ENCODE results near the gene YIPF2.
A peak's percentile ranks its signal among the peaks of the same experiment; 100 is the strongest.

YIPF2 gene

GRCh38 chr19:10936661-10937084 lies 8.2 kb upstream of the YIPF2 start:
- peak in 1 of 2 experiments; percentile 33 for DNase-seq

DNA sequence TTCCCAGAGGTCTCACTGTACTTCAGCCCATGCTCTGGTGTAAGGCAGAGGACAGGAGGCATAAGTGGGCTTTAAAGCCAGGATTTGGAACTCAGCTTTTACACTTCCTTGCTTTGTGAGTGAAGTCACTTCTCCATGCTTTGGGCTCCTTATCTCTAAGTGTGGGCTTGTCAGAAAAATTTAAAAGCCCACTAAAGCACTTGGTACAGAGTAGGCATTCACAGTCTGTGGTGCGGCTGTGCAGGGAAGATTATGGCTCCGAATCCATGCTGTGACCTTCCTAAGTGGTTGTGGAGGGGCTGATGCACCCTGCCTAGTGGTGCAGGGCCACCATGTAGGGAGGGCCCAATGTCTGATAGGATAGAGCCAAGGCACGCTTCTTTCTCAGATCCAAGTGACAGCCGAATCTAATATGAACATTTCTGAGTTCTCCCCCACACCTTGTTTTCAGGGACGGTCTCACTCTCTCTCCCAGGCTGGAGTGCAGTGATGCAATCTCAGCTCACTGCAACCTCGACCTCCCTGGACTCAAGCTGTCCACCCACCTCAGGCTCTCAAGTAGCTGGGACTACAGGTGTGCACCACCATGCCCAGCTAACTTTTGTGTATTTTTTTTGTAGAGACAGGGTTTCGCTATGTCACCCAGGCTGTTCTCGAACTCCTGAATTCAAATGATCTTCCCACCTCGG lies 7.1 kb upstream of the YIPF2 start:
- no peak for DNase-seq

- DNase-seq: no peak
Measured at GRCh38 chr19:10929402-10929794, 959 bp upstream of the YIPF2 start.

DNA sequence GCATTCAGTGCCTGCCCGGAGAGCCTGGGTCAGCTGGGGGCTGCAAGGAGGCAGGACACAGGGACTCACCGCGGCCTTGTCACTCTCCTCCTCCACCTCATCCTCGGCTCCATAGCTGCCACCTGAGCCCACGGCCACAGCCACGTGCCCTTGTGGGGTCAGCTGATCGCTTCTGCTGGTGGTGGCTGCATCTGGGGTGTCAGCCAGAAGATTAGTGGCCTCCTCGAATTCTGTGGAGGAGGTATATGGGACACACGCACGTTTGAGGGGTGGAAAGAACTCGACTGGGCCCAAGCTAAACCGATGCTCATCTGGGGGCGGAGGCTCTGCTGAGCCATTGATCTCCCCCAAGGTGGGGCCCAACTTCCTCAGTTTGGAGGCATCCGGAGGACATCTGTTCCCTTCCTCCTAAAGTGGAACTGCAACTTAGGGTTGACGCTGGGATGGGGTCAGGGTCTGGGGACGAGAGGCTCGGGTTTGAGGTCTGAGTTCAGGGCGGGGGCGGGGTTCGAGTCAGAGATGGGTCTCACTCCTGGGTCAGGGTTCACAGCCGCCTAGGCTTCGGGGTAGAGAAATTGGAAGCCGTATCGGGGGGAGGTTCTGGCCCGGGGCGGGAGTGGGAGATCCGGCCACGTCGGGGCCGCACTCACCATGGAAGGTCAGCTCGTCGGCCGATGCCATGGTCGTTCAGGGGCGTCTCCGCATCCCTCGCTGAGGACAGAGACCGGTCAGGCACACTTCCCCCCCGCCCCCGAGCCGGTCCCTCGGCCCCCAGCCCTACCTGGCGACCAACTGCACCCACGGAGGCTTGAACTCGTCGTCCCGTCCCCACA lies 493 bp downstream of the YIPF2 start:
- DNase-seq: peak; percentile 18

DNA sequence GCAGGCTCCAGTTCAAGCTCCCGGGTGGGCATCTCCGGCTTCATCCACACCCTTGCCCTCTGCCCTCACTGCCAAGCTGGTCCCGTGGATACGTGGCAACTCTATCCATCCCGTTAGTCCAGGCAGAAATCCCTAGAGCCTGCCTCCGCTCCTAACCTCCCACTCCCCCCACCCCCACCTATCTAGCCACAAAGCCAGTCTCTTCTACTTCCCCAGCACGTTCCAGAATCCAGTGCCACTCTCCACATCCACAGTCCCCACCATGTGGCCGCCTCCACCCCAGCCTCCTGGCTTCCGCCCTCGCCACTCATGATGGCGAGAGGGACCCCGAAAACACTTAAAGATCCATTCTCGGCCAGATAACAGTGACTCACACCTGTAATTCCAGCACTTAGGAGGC lies 3.8 kb downstream of the YIPF2 start:
- no peak for DNase-seq

DNA sequence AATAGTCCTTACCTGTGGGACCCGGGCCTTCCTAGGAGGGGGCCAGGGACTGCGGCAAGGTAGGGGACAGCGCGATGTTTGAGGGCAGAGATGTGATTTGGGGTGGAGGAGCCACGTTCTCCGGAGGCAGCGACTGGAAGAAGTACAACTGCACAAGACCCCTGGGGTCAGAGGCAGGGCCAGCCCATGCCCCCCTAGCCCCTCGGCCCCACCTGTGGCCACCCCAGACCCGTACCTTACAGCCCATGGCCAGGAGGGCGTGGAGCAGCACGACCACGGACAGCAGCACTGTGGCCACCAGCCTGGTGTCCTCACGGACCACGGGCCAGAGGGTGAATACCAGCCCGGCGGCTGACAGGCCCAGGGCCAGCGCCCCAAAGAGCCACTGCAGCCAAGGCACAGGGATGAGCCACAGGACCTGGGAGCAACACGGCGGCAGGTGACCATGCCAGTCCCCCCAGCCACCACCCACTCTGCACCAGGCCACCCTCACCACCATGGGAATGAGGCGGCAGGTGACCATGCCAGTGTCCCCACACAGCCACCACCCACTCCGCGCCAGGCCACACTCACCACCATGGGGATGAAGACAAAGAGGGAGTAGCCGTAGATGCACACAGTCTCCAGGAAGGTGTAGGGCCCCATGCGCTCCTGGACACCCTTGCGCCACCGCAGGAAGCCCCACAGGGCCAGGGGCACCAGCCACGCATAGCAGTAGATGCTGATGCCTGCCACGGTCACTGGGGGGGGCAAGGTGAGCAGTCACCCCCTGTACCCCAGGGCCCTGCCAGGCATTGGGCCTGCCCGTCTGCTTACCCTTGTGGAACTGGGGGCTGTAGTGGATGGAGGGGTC lies 5.0 kb downstream of the YIPF2 start:
- DNase-seq: no peak

- no peak for DNase-seq
Measured at GRCh38 chr19:10922638-10923014, 5.8 kb downstream of the YIPF2 start.

GRCh38 chr19:10921910-10922637 lies 6.4 kb downstream of the YIPF2 start:
- DNase-seq: no peak

DNA sequence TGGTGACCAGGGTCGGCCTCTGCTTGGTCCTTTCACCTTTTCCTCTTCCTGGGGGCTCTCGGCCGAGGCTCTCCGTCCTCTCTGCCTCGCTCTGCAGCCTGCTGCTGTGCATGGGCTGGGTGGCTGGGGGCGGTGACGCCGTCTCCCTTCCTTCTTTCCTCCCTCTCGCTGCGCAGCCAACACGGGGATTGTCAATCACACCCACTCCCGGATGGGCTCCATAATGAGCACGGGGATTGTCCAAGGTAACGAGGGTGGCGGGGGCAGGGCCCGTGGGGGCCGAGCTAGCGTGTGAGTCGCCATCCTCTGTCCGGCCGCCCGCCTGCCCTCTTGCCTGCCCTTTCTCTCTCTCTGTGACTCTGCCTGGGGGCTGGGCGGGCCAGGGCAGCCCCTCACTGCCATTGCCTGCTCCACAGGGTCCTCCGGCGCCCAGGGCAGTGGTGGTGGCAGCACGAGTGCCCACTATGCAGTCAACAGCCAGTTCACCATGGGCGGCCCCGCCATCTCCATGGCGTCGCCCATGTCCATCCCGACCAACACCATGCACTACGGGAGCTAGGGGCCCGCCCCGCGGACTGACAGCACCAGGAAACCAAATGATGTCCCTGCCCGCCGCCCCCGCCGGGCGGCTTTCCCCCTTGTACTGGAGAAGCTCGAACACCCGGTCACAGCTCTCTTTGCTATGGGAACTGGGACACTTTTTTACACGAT lies 7.1 kb downstream of the YIPF2 start:
- DNase-seq: no peak

- no peak for DNase-seq
Measured at GRCh38 chr19:10920781-10921180, 7.7 kb downstream of the YIPF2 start.

GRCh38 chr19:10920288-10920655 lies 8.2 kb downstream of the YIPF2 start:
- no peak for DNase-seq

DNA sequence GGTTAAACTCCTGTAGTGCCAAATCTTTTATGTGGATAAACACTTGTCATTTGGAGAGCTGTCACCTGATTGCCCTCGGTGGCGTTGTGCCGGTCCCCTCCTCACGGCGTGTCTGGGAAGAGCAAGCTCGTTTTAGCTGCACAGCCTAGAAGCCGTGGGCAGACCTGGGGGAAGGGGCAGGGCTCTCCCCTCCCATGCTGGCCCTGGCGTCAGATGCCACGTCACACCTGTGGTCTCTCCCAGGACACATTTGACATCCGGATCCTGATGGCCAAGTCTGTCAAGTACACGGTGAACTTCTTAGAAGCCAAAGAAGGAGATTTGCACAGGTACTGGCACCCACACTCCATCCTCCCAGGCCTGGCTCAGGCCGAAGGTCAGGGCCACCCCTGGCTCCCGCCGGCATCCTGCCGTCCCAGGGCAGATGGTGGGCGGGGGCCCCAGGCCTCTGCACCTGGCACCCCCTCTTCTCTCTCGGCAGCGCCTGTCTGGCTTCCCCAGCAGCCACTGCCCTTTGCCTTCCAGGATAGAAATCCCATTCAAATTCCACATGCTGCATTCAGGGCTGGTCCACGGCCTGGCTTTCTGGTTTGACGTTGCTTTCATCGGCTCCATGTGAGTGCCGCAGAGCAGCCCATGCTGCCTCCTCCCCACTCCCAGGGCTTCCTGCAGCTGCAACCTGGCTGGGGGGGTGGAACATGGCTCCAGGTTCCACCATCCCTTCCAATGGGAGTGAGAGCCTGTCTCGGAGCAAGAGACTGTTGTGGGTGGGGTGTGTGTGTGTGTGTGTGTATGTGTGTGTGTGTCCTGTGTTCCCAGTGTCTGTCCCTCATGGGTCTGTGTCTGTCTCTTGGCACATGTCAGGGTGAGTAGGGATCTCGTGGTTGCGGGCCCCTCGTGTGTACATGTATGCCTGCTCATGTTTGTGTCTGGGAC lies 8.8 kb downstream of the YIPF2 start:
- no peak for DNase-seq

- DNase-seq: no peak
Measured at GRCh38 chr19:10918359-10918758, 10.1 kb downstream of the YIPF2 start.

- DNase-seq: no peak
Measured at GRCh38 chr19:10916602-10917001, 11.8 kb downstream of the YIPF2 start.

GRCh38 chr19:10915130-10916091 lies 13.0 kb downstream of the YIPF2 start:
- no peak for DNase-seq

GRCh38 chr19:10913716-10914340 lies 14.6 kb downstream of the YIPF2 start:
- no peak for DNase-seq

GRCh38 chr19:10912619-10913018 lies 15.8 kb downstream of the YIPF2 start:
- no peak for DNase-seq

DNA sequence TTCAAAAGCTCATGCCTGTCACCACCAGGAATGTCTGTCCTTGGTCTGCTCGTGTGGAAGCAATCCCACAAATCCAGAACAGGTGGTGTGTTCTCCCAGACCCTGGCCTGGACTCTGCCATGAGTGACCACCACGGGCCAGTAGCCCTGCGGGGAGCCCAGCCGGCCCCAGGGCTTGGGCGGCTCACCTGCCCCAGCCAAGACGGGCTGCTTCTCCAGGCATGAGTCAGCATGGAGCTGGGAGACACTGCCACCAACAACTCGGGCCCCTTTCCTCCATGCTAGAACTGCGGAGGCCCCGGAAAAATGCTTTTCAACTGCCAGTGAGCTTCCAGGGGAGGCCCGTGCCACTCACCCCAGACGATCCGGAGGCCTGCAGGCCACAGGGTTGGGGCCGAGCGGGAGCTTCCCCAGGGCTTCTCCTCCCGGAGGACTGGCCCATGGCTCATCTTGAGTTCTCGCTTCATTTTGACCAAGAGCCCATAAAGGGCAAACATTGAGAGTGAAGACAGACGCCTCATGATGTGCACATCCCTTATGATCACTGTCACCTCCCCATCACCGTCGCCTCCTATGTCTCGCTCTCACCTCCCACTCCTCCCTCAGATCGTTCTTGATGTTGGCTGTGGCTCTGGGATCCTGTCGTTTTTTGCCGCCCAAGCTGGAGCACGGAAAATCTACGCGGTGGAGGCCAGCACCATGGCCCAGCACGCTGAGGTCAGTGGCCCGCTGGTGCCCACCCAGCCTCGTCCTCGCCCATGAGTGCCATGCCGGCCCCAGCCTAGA lies 16.7 kb downstream of the YIPF2 start:
- no peak for DNase-seq

Data from activated CD4-positive, alpha-beta T cell treated with anti-CD3 and anti-CD28 coated beads, Interleukin-2, amount 50 U/mL, for 48 hours (primary cell).